K562 (cell line): ENCODE measurements around the gene PRR35. TPM values are rescaled to one million over a fixed set of nuclear protein-coding genes. Genes with fewer than 3 reads are reported as not detected.
A peak's percentile ranks its signal among the peaks of the same experiment; 100 is the strongest.
"Not testable (repeated sequence)": the region's sequence is repeated elsewhere in the genome, so short reads cannot be mapped to it uniquely, and the experiment has no call there.

Source experiments
- ATAC-seq: fragments of 200-7000 bp; cut with Tn5 transposase; 3 replicates; pipeline ENCODE4 v1.9.1; 2020; ENCODE audit warnings: moderate library complexity
- BruUV-seq: library from RNA; stranded (reverse); fragments of 400-500 nt; replicated peaks from 2 replicates; lab custom pipeline; 2021; lab: Mats Ljungman, UMichigan
- CTCF ChIA-PET: fragments of 300-600 bp; formaldehyde crosslinking; extraction: SDS; loops from one replicate; lab custom pipeline; 2021; ENCODE audit warnings: low intra/inter-chr PET ratio; lab: Yijun Ruan, JAX
- POLR2A ChIA-PET: fragments of 300-600, 350-650 bp; sonication (Branson Sonifier 250); formaldehyde crosslinking; extraction: SDS; loops from one replicate; lab custom pipeline; 2021; ENCODE audit warnings: antibody characterized with exemption, inconsistent platforms; lab: Yijun Ruan, JAX
- DNase-seq, 4 experiments: peaks; one replicate each; pipeline versions ENCODE4 v3.0.0 to v3.0.0-alpha.2; 2011 to 2018; ENCODE audit warnings: low spot score in 3 of 4, mixed read lengths in 3 of 4; ENCODE audit errors: extremely low read depth in 1 of 4
- FAIRE-seq: peaks from 2 replicates; lab custom pipeline; 2011; peaks lifted over from hg19 to GRCh38; lab: Jason Lieb, UNC
- H2AFZ ChIP-seq: 2 replicates; pipeline ENCODE4 v1.6.0; 2011; ENCODE audit warnings: low read depth, low read length, control low read depth, inconsistent platforms
- H3K27ac ChIP-seq: fragments of 200-600 bp; 3 replicates; pipeline ENCODE4 v1.8.0; 2011; ENCODE audit warnings: low read depth, mild to moderate bottlenecking, control low read depth, inconsistent platforms, low read length, moderate library complexity, mixed read lengths; ENCODE audit errors: extremely low read depth
- H3K27me3 ChIP-seq, 2 experiments: fragments of 300-600 bp in 1 of 2; 2 replicates in 1 of 2; 3 replicates in 1 of 2; pipeline versions ENCODE4 v1.6.0 to v1.8.0; 2011; ENCODE audit warnings: inconsistent platforms in 2 of 2, low read length in 2 of 2, mild to moderate bottlenecking in 1 of 2, mixed read lengths in 1 of 2, moderate library complexity in 1 of 2; ENCODE audit not compliant: control insufficient read depth in 2 of 2, insufficient read depth in 2 of 2
- H3K36me3 ChIP-seq: fragments of 300-600 bp; 3 replicates; pipeline ENCODE4 v1.8.0; 2011; ENCODE audit warnings: mild to moderate bottlenecking, low read length, inconsistent platforms; ENCODE audit not compliant: control insufficient read depth, insufficient read depth
- H3K4me1 ChIP-seq, 2 experiments: fragments of 200-600 bp in 1 of 2; replicated peaks in 1 of 2; 2 replicates in 1 of 2; 3 replicates in 1 of 2; pipeline versions ENCODE4 v1.5.1 to v1.8.0; 2011; ENCODE audit warnings: inconsistent platforms in 2 of 2, low read length in 2 of 2, mild to moderate bottlenecking in 1 of 2, mixed read lengths in 1 of 2, moderate library complexity in 1 of 2; ENCODE audit not compliant: control insufficient read depth in 2 of 2, insufficient read depth in 2 of 2
- H3K4me2 ChIP-seq: 2 replicates; pipeline ENCODE4 v1.6.1; 2011; ENCODE audit warnings: low read length, control low read depth, inconsistent platforms, mixed read lengths; ENCODE audit not compliant: insufficient read depth
- H3K4me3 ChIP-seq: fragments of 200-600 bp; sonication (generic), shearing (Covaris generic); 2 replicates; pipeline ENCODE4 v1.5.1; 2016; ENCODE audit warnings: control low read depth, inconsistent platforms
- H3K79me2 ChIP-seq: fragments of 200-600 bp; 3 replicates; pipeline ENCODE4 v1.8.0; 2011; ENCODE audit warnings: low read length, inconsistent platforms; ENCODE audit not compliant: control insufficient read depth, insufficient read depth
- H3K9ac ChIP-seq, 2 experiments: 2 replicates each; pipeline versions ENCODE4 v1.6.0 to v1.6.1; 2011; ENCODE audit warnings: low read depth in 2 of 2, low read length in 2 of 2, control low read depth in 1 of 2, inconsistent platforms in 1 of 2, mild to moderate bottlenecking in 1 of 2, mixed read lengths in 1 of 2; ENCODE audit not compliant: insufficient read depth in 1 of 2
- H3K9me1 ChIP-seq: one replicate; pipeline ENCODE4 v1.6.0; 2011; ENCODE audit warnings: inconsistent platforms, mild to moderate bottlenecking, low read length, moderate library complexity; ENCODE audit not compliant: control insufficient read depth, insufficient read depth
- H3K9me3 ChIP-seq: replicated peaks from 2 replicates; pipeline ENCODE4 v1.5.1; 2011; ENCODE audit warnings: low read depth, low read length, inconsistent platforms; ENCODE audit not compliant: control insufficient read depth, insufficient read depth
- H4K20me1 ChIP-seq: replicated peaks from 2 replicates; pipeline ENCODE4 v1.6.1; 2011; ENCODE audit warnings: low read length, inconsistent platforms, mixed read lengths; ENCODE audit not compliant: control insufficient read depth, insufficient read depth
- CHAMP1 ChIP-seq: fragments of 450-650 bp; IDR thresholded peaks from 2 replicates; pipeline ENCODE4 v1.6.1; 2016; ENCODE audit warnings: mild to moderate bottlenecking
- GTF3C2 ChIP-seq: IDR thresholded peaks from 3 replicates; pipeline ENCODE4 v1.6.1; 2011; ENCODE audit warnings: borderline replicate concordance, mild to moderate bottlenecking, moderate library complexity; ENCODE audit not compliant: insufficient read length; ENCODE audit errors: extremely low read depth
- MBD2 ChIP-seq: sonication (generic); IDR thresholded peaks from 2 replicates; pipeline ENCODE4 v1.6.1; 2016; ENCODE audit warnings: low read depth, borderline replicate concordance
- RBFOX2 ChIP-seq: fragments of 200-400 bp; formaldehyde crosslinking; IDR thresholded peaks from 2 replicates; pipeline ENCODE4 v1.6.1; 2017; ENCODE audit warnings: low read depth, mild to moderate bottlenecking, low read length, moderate library complexity
- ZNF121 ChIP-seq: sonication (generic); formaldehyde crosslinking; conservative IDR thresholded peaks from 2 replicates; pipeline ENCODE4 v1.8.0; 2022; ENCODE audit warnings: missing genetic modification reagents
- WGBS: fragments of 100-300 bp; shearing (Covaris generic); methylation state at CpG from one replicate; pipeline ENCODE4 v1.1.6; 2016; ENCODE audit warnings: low coverage, mixed read lengths; ENCODE audit not compliant: insufficient coverage; ENCODE audit errors: missing lambda C conversion rate; 5-methylcytosine and 5-hydroxymethylcytosine counted together
- in situ Hi-C: fragments of 300-500 bp; cut with MboI; formaldehyde crosslinking; loops from 4 replicates; pipeline ENCODE4 v1.15.0; 2018; ENCODE audit warnings: inconsistent platforms, mixed read lengths
- intact Hi-C: fragments of 100-400 bp; cut with micrococcal nuclease; formaldehyde crosslinking; loops from 2 replicates; pipeline ENCODE4 v1.14.2; 2022
- polyA plus RNA-seq, 8 experiments: library from polyadenylated mRNA; depleted of rRNA in 4 of 8; stranded (reverse) in 5 of 8; unstranded in 3 of 8; fragments of >200 nt; fragmentation: Nextera tagmentation in 2 of 8; fragmentation: Illumina TruSeq in 1 of 8; extraction: Ambion mirVana in 2 of 8; extraction: Trizol in 1 of 8; gene quantifications; 2 replicates each; pipeline versions ENCODE4 v1.2.1 to v1.2.3, GENCODE V29; 2011 to 2014; ENCODE audit warnings: inconsistent platforms in 1 of 8, missing spikeins in 1 of 8
- total RNA-seq, 7 experiments: library from RNA; depleted of rRNA in 6 of 7; stranded (reverse); fragments of >200 nt in 6 of 7; fragmentation: Illumina TruSeq in 2 of 7; extraction: Trizol in 2 of 7; gene quantifications; 2 replicates each; pipeline versions ENCODE4 v1.2.1 to v1.2.3, GENCODE V29; 2011 to 2021; ENCODE audit warnings: low replicate concordance in 1 of 7

The PRR35 gene
- total and polyA plus RNA-seq, 9 of the 15 experiments (the other 6 are each of a cell fraction or from before 2014, with no cell fraction given) = 0.17 to 0.45 (median 0.21) TPM; not detected in 5

- peaks cover 63% of the 10 kb centered on the region for H3K79me2 ChIP-seq
- H3K9me3 ChIP-seq, H3K9ac ChIP-seq, H3K4me2 ChIP-seq, CTCF ChIA-PET, H3K4me3 ChIP-seq, FAIRE-seq: not testable (repeated sequence)
- WGBS = 100% methylated on average over 5 of the region's 7 CpGs
- H3K4me1 ChIP-seq = peaks cover 0 to 29% of the 10 kb centered on the region in 2 experiments; a peak in 3 of 5 replicates
- TF ChIP-seq ZNF121 = peak; percentile 70
- TF ChIP-seq, all 486 proteins: peak for 1; not testable (repeated sequence) for 485
- H4K20me1 ChIP-seq, H3K9me1 ChIP-seq, H3K27ac ChIP-seq, H2AFZ ChIP-seq, POLR2A ChIA-PET, ATAC-seq, in situ Hi-C loops, H3K27me3 ChIP-seq, DNase-seq, intact Hi-C loops, BruUV-seq: not testable (repeated sequence)
- H3K36me3 ChIP-seq = peaks cover 47% of the 10 kb centered on the region; the same call in 2 of the 3 replicates
These were observed 37.5 kb downstream of the PRR35 start for GRCh38 chr16:597655-598054.

GRCh38 chr16:598823-599739, 38.9 kb downstream of the PRR35 start:
- Histone ChIP-seq H2AFZ (no peak overlapping the region), H4K20me1 (no peaks in the 10 kb centered on the region), H3K27me3 (no peaks in the 10 kb centered on the region), H3K9me3 (no peaks in the 10 kb centered on the region), H3K9ac (no peak overlapping the region), H3K27ac (no peak overlapping the region), H3K4me2 (no peak overlapping the region), H3K4me1 (peaks cover 0 to 21% of the 10 kb centered on the region in 2 experiments; a peak in 2 of 5 replicates), H3K79me2 (peaks cover 58% of the 10 kb centered on the region), H3K36me3 (peaks cover 36% of the 10 kb centered on the region; the same call in 2 of the 3 replicates), H3K4me3 (no peak overlapping the region)
- in situ Hi-C loops = no loop called here
- FAIRE-seq (no peak), DNase-seq (no peak), ATAC-seq (no peak)
- BruUV-seq = no TSS peak
- intact Hi-C loops = no loop called here
- CTCF ChIA-PET = no interaction called here
- WGBS = 96% methylated on average over 37 of the region's 43 CpGs
- TF ChIP-seq CHAMP1 (no peak), MBD2 (no peak), RBFOX2 (peak; percentile 29; the same call in 1 of the 2 replicates), GTF3C2 (no peak)
- TF ChIP-seq, all 486 proteins: peak for 1
- peaks cover 5% of the 10 kb centered on the region for H3K9me1 ChIP-seq
- POLR2A ChIA-PET = interaction anchor here (1.4 to 1.6 kb wide), 2 partner anchors 9 to 10 kb away, joined by 7 to 8 read pairs; partner anchors contain the start of gene RAB40C
